ENCODE measurements around the gene TEX54.
"Not testable (repeated sequence)": the region's sequence is repeated elsewhere in the genome, so short reads cannot be mapped to it uniquely, and the experiment has no call there.

The TEX54 gene

GRCh38 chr11:62832336-62833234, at the start of gene TEX54:
Gene TEX54 (minus strand): TSS chr11:62832841.
- peak; percentile 17 for DNase-seq

GRCh38 chr11:62882431-62882749, 49.7 kb upstream of the TEX54 start:
- DNase-seq = no peak

DNA sequence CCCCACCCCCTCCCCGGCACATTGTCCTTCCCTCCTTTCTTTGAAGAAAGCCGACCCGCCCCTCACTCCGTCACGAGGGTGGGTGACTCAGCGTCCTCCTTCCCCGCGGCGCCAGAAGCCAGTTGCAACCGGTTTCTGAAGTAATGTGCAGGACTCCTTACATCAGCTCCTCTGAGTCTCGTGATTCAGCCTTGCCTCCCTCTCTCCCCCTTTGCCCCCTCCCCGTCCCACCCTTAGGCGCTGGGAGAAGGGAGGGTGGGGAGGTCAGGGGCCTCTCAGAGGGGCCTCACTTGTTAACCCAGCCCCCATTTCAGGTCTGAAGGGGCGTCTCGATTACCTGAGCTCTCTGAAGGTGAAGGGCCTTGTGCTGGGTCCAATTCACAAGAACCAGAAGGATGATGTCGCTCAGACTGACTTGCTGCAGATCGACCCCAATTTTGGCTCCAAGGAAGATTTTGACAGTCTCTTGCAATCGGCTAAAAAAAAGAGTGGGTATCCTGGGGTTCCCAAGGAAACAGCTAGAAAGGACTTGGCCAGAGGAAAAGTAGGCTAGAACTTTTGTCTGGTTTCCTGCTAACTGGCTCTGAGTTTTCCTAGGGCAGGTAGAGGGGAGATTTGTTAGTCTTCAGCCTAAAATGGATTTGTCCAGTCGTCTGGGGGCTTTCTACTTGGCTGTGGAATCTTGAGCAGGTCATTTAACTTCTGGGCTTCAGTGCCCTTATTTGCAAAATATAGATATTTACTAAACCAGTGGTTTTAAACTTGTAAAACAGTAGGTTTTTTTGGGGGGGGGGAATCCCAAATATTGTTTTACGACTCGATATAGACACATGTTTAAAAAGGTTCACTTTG, 49.2 kb upstream of the TEX54 start:
- DNase-seq = peak; percentile 96

GRCh38 chr11:62880803-62881578, 48.4 kb upstream of the TEX54 start, which contains the start of gene SLC3A2:
Gene SLC3A2 (plus strand): TSS chr11:62880896. CDS start chr11:62881024, 128 bp downstream.
- peak; percentile 50 for DNase-seq

- DNase-seq = no peak
Measured at GRCh38 chr11:62880231-62880802, 47.7 kb upstream of the TEX54 start.

GRCh38 chr11:62879235-62879978, 46.8 kb upstream of the TEX54 start:
- DNase-seq = no peak

DNA sequence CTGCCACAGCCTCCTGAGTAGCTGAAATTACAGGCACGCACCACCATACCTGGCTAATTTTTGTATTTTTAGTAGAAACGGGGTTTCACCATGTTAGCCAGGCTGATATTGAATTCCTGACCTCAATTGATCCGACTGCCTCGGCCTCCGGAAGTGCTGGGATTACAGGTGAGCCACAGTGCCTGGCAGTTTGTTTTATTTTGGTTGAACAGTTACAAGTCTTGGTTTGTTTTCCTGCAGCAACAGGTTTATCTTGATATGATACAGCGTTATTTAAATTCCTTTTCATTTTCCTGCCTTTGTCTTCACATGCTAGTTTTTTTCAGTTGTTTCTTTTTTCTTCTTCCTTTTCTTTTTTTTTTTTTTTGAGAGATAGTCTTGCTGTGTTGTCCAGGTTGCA, 44.1 kb upstream of the TEX54 start:
- DNase-seq = no peak

GRCh38 chr11:62875698-62876478, 43.2 kb upstream of the TEX54 start:
- DNase-seq = no peak

DNA sequence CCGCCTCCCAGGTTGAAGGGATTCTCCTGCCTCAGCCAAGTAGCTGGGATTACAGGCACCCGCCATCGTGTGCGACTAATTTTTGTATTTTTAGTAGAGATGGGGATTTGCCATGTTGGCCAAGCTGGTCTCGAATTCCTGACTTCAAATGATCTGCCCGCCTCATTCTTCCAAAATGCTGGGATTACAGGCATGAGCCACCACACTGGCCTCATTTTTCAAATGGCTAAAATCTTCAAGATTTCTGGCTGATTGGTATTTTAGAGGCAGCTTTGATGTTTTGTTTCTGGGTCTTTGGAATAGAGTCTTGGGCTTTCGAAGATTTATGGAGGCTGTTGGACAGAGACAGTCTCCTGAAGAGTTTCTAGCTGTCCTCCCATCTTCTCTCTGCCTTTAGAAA, 42.2 kb upstream of the TEX54 start:
- DNase-seq = no peak

DNA sequence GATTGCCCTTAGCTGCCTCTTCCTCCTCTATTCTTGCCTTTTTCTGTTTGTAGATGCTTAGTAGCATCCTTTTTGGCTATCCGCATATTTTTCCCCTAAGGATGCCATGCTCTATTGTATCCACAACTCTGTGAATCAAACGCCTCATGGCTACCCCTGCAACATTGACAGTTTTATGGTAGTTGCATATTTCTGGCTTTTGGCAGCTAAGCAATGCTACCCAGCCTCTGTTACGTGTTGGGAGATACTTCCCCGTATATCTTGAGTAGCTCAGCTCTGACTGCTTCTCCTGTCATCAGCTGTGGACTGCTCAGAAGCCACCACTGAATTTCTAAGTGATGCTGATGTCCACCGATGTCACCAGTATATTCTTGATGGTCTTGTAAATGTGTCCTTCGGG, 33.0 kb upstream of the TEX54 start:
- DNase-seq = no peak

- no peak for DNase-seq
Measured at GRCh38 chr11:62863687-62864335, 31.2 kb upstream of the TEX54 start.

- not testable (repeated sequence) for DNase-seq
Measured at GRCh38 chr11:62861564-62862192, 29.0 kb upstream of the TEX54 start.

GRCh38 chr11:62860835-62861563, 28.4 kb upstream of the TEX54 start:
- DNase-seq = no peak

DNA sequence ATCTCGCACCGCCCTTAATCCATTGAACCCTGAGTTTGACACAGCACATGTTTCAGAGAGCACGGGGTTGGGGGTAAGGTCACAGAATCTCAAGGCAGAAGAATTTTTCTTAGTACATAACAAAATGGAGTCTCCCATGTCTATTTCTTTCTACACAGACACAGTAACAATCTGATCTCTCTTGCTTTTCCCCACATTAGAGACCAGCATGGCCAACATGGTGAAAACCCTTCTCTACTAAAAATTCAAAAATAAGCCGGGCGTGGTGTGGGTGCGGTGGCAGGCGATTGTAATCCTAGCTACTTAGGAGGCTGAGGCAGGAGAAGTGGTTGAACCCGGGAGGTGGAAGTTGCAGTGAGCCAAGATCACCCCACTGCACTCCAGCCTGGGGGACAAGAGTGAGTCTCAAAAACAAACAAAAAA, 26.7 kb upstream of the TEX54 start:
- DNase-seq = not testable (repeated sequence)

DNA sequence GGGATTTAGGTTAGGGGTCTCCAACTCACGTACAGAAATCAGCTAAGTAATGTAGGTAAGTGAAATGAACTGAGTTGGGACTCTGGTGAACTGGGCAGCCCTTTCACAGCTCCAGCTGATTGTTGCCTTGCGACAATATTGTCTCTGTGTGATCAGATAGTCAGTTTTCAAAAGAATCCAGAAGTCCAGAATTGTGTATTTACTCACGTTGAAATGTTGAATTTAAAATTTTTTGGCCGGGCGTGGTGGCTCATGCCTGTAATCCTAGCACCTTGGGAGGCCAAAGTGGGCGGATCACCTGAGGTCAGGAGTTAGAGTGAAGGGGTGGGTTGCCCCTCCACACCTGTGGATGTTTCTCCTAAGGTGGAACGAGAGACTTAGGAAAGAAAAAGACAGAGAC, 25.6 kb upstream of the TEX54 start:
- no peak for DNase-seq

- no peak for DNase-seq
Measured at GRCh38 chr11:62857541-62857982, 24.9 kb upstream of the TEX54 start.

- DNase-seq = no peak
Measured at GRCh38 chr11:62856333-62856895, 23.8 kb upstream of the TEX54 start.

DNA sequence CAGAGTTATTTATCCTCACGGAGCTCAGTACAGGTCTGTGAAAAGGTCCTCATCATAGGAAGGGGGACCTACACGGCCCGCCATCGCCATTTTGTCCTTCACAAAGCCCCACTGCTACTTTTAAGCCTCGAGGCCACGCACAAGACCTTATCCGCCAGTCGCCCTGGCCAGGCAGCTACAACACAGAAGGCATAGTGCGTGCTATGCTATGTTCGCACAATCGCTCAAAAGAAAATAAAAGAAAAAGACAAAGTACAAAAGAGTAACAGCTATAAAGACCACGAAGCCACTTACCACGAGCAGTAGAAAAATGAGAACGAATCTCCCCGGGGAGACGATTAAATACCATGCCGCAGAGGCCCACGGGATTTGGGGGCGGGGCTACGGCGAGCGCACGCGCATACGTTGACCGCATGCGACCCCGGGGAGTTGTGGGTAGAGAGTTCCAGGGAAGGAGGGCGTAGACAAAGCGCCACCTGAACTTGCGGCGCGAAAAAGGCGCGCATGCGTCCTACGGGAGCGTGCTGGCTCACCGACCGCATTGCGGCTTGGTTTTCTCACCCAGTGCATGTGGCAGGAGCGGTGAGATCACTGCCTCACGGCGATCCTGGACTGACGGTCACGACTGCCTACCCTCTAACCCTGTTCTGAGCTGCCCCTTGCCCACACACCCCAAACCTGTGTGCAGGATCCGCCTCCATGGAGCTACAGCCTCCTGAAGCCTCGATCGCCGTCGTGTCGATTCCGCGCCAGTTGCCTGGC, 23.1 kb upstream of the TEX54 start:
- peak; percentile 95 for DNase-seq
